Cerebellar cortex (tissue), 1 donor: ENCODE measurements around the gene RASAL2.

Source experiments
- DNase-seq: peaks from one replicate; pipeline ENCODE4 v3.0.0-alpha.2; 2015; ENCODE audit warnings: low spot score

The RASAL2 gene

DNA sequence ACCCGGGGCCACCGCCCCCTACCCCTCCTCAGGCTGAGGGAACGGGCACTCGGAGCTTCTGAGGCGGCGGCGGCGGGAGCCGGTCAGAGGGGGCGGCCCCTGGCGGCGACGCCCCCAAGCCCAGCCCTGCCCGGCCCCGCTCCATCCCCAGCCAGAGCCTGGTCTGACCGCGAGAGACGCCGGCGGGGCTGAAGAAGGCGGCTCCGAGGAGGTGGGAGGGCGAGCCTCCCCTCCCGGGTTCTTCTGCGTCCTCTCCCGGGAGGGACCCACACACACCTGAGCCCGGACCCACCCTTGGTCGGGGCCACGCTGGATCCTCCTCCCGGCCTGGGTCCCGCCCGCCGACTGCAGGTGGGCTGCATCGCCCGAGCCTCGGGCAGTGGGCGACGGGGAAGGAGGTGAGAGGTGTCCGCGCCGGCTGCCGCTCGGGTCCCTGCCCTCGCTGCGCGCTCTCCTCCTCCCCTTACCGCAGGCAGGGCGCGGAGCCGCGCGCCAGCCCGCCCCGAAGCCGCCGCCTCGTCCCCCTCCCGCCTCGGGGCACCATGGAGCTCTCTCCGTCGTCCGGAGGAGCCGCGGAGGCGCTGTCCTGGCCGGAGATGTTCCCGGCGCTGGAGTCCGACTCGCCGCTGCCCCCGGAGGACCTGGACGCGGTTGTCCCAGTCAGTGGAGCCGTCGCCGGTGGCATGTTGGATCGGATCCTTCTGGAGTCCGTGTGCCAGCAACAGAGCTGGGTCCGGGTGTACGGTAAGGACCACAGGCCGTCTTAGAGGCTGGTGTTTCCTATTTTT, at the start of gene RASAL2:
Gene RASAL2, plus strand, starts transcription at position 154 of the 788 bp plus-strand sequence. Its CDS starts 389 bp downstream, at position 543.
- peak; percentile 57 for DNase-seq

DNA sequence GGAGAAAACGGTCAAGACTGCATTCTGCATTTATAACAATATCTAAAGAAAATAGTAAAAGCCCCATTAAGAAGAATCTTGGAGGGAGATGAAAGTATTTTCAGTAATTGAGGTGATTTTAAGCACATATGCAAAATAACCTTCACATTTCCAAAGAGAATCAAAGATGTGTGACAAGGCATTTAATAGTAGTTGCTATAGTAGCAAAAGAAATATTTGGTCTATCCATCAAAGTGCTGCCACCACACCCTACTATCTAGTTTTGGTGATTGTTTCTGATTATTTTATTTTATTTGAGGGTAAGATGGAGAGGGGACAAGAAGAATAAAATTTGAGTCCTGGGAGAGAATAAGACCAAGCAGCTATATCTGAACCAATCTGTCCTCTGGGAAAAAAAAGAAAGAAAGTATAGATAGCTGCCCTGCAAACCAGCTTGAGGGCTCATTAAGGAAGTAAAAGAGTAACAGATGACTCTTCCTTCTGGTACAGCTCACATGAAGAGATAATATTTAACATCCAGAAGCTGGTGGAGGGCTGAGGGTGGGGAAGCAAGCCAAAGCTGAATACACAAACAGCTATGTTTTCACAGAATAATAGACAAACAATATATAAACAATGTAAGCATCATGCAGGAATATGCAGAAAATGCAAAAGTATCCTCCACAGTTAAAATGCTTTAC, 47.2 kb upstream of the RASAL2 start:
- DNase-seq = no peak

DNA sequence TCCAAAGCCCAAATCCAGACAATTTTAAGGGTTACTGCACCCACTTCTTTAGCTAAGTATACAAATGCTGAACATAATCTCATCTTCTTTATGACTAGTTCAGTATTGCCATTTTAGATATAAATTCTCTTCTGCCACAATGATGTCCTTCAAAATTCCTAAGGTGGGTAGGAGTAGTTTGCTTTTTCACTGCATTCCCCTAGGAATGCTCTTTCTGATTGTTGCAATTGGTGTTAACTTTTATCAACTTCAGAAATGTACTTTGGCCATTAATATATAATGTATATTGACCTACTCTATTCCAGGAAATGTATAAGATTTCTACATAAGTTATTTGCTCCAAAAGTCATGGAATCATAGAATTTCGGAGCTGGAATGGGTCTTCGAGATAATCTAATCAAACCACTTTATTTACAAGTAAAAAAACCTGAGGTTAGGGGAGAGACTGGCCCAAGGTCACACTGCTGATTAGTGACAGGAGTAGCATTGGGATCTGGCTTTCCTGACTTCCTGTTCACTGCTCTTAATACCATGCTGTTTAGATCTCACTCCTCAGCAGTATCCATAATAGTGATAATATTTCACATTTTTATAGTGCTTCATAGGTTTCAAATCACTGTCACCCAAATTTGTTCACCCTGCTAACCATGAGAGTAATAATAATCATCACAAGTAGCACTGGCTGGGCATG, 46.4 kb upstream of the RASAL2 start:
- DNase-seq = no peak

DNA sequence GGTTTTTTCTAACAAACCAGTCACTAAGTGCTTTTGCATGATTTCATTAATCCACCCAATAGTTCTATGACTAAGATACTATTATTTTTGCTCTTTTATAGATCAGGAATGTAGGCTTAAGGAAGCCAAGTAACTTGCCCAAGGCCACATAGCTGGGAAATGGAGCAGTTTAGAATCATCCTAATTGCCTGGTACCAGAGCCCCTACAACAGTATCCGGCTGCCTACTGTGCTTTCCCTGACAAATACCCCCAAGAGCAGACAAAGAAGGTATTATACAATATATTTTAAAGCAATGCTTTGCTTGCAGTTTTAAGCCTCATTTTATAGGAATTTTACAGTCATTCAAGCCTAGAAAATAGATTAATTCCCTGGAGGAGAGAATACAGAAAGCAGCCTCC, 45.5 kb upstream of the RASAL2 start:
- DNase-seq = no peak

DNA sequence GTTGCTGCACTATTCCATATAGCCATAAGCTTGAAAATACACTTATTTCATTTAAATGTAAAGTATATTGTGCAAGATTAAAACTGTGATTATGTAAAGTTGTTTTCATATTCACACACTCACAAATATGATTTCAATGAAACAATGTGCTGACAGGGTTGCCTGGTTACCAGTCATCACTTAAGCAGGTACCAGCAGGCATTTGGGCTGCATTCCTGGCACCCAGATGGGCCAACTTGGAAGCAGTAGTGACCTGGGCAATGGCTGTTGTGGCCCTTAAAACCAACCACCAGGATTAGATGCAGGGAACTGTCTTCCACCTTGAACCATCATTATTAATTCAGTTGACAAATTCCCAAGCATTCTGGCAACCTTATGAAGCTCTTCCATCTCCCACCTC, 45.0 kb upstream of the RASAL2 start:
- no peak for DNase-seq

DNA sequence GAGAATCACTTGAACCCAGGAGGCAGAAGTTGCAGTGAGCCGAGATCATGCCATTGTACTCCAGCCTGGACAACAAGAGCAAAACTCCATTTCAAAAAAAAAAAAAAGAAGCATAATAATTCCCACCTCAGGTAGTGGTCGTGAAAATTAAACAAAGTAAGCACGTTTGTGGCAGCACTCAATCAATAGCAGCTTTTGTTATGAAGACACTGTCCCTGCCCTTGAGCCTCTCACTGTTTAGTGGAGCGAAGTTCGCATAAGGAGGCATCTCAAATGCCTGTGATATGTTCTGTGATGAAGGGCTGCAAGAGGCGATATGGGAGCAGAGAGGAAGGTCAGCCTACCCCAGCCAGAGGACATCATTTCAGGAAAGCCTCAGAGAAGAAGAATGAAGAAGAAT, 43.8 kb upstream of the RASAL2 start:
- no peak for DNase-seq

DNA sequence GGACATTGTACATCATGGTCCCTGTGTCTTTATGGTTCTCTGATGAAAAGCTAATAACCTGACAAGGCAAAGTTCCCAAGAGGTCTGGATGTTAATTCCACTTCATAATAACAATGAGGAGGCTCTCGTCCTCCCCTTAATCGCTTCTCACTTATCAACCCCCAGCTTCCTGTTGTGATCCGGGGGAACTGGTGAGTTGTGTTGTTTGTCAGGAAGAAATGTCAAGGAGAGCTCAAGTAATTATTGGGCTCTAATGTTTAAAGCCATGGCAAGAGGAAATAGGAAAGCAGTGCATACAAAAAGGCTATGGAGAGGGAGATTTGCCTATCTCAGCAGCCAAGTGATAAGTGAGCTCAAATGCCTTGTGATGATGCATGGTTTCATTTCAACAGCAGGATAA, 42.8 kb upstream of the RASAL2 start:
- no peak for DNase-seq

DNA sequence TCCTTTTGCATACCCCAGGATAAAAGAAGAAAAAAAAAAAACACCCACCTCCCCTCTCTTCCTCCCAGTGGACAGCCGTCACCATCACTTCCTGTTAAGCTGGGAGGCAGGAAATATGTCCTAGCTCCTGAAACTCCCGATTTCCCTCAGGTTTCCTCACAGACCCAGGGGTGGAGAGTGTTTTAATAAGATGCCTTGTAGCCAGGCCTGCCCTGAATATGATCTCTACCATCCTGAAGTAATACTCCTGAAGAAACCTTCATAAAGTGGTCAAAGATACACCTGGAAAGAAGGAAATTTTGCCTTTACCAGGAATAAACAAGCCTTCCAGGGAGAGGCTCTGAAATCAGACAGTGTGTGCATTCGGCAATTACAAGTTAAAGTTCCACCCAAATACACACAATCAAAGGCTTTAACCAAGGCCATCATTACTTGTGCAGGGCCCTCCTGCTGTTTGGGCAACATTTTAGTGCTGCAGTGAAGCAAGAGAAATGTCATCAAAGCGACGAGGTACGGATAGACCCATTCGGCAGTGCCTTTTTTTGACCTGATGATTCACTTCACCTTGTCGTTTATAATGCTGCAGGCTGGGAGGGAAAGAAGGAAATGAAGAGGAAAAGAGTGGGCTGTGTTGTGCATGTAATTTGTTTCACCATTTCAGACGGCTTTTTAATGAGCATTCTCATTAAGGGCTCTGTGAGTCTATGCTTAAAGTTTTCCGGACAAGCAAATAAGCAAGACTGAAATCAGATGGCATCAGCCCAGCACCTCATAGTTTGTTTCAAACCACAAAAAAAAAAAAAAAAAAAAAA, 41.0 kb upstream of the RASAL2 start:
- DNase-seq = no peak

DNA sequence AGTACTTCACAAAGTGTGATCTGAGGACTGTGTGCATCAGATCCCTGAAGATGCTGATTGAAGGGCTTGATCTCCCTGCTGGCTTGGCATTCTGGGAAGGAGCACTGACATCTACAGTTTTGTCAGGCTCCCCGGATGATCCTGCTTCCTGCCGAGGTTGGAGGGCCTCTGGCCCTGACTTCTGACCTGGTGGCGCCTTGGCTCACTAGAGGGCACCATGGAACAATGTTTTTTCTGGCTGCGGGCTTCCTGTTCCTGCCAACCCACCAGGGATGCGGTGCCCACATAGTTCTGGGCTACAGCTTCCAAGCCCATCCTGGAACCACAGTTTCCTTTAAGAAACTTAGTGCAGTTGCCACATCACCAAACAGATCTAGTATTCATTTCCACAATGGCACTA, 38.8 kb upstream of the RASAL2 start:
- peak; percentile 26 for DNase-seq

DNA sequence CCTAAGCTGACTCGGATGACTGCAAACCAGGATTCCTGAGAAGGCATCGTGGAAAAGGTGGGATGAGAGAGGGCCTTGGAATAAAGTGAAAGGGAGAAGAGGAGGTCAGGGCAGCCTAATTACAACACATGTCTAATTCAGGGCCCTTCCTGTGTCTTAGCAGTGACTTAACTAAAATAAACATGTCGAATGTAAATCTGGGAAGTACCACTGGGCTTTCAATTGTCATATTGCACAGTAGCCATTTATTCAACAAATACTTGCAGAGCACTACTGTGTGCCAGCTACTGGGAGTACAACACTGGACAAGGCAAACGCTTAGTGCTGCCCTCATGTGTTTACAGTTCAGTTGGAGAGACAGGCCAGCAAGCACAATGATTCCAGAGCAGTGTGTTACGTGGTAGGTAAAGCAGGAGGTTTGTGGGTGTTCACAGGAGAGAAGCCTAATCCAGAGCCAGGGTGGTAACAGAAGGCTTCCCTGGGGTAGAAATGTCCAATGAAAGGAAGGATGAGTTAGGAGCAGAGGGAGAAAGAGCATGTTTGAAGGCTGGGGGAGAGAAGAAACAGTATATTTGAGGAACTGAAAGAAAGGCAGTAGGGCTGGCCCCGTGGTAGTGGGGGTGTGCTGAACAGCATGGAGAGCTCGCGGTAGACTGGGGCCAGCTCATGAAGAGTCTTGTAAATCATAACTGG, 38.0 kb upstream of the RASAL2 start:
- peak; percentile 58 for DNase-seq

DNA sequence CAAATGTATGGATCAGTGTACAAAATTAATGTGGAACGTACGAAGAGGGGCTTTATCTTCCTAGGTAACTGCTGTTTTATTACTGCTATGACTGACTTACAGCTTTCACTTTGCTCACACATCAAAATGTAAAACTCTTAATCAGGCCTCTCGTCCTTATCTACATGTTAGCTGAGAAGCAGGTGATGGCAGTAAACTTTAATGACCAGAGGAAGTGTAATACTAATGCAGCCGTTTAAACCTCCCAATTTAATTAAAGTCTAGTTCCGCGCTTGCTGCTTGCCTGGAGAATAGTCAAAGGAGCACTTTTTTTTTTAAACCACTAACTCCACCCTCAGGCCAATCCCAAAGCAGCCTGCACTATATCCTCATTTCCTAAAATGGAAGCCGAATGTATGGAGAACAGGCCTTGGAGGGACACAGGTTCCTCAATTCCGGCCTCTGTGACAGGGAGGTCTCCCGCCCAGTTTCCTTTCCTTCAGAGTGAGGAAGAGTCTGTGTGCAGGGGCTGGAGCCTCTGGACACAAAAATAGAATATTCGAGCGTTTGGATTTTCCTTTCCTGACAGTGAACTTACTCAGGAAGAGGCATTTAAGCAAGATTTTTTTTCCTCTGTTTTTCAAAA, 36.7 kb upstream of the RASAL2 start:
- peak; percentile 21 for DNase-seq

DNA sequence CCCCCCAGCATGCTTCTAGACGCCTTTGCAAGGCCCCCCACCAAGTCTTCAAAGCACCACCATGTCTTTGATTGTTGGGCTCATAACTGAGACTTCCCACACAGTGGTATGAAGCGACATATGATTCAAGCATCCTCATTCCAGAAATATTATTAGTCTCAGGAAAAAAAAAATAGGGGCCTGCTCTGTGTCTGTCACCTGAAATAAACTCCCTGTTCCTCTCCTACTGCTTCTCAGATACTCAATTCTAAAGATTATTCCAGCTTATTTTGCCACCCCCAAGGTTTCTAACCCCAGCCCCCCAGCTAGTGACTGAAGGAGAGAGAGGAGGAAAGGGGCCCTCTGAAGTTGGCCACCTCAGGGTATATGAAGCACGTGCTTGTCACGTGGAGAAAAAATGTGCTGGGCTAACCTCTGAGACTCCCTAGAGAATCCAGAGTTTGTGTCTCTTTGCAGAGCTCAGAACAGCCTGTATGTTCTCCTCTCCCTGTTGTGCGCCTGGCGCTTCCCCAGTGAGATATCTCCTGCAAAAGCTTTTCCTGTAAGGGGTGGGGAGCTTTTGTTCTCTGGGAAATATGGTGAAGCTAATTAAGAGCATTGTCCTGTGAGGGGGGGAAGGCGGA, 35.9 kb upstream of the RASAL2 start:
- DNase-seq = no peak

DNA sequence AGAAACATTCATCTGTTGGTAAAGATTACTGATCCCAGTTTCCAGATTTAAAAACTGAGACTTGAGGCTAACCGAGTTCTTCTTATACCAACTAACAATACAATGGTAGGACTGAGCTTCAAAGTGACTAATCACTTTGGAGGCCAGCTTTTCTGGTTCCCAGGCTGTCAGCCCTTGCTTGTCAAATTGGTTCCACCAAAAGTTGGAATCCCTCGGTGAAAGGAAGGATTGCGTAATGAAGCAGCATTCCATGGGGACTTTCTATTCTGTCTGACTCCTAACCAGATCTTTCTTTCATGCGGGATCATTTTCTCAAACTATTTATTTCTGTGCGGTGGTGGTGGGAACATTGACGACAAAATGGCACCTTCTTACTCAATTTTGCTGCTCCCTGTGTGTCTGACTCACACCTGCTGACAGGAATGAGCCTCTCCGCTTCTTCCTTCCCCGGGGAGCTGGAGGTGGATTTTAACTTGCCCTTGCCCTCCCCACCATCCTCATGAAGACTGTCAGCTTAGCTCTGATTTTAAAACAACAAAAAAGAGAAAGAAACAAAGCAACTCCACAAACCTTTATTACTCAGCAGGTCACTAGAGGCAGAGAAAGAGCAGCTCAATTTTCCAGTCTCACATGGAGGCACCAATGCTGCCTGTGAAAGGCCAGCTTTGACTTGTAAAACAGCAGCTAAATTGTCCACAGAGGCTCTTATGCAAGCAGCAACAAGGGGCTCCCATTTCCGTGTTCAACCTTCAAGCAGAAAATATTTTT, 32.9 kb upstream of the RASAL2 start:
- DNase-seq = no peak

DNA sequence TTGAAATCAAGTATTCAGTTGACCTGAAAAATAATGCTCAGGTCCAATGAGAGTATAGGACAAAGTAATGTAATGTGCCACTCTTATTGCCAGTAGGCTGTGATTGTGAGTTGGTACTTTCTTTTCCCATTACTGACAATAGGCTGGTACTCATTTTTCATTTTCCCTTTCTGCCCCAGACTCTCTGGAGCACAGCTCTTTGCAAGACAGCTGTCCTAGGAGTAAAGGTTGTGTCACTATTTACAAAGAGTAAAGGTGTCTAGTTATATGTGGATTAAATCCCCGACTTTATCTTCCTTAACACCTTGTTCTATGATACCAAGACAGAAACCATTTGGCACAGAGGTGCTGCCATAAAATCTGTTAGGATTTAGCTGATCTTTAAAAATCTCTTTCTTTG, 32.3 kb upstream of the RASAL2 start:
- no peak for DNase-seq

DNA sequence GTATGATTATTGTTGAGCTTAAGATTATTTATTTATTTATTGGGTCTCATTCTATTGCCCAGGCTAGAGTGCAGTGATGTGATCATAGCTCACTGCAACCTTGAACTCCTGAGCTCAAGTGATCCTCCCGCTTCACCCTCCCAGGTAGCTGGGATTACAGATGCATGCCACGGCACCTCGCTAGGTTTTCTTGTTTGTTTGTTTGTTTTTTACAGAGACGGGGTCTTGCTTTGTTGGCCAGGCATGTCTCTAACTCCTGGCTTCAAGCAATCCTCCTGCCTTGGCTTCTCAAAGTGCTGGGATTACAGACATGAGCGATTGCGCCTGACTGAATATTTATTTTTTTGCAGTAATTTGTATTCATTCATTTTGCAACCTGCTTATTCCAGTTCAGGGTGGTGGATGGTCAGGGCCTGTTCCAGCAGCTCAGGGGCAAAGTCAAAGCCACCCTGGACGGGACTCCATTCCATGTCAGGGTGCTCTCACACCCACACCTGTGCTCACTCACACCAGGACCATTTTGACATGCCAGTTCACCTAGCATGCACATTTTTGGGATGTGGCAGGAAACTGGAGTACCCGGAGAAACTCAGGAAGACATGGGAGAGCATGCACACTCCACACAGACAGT, 29.6 kb upstream of the RASAL2 start:
- no peak for DNase-seq

DNA sequence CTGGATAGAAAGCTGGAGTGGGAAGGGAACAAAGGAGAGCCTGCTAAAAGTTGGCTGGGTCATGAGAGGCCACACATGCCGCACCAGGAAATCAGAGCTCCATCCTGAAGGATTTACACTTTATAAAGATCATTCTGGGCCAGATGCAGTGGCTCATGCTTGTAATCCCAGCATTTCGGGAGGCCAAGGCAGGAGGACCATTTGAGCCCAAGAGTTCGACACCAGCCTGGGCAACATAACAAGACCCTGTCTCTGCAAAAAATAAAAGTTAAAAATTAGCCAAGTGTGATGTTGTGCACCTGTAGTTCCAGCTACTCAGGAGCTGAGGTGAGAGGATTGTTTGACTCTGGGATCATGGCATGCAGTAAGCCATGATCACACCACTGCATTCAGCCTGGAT, 28.7 kb upstream of the RASAL2 start:
- no peak for DNase-seq

DNA sequence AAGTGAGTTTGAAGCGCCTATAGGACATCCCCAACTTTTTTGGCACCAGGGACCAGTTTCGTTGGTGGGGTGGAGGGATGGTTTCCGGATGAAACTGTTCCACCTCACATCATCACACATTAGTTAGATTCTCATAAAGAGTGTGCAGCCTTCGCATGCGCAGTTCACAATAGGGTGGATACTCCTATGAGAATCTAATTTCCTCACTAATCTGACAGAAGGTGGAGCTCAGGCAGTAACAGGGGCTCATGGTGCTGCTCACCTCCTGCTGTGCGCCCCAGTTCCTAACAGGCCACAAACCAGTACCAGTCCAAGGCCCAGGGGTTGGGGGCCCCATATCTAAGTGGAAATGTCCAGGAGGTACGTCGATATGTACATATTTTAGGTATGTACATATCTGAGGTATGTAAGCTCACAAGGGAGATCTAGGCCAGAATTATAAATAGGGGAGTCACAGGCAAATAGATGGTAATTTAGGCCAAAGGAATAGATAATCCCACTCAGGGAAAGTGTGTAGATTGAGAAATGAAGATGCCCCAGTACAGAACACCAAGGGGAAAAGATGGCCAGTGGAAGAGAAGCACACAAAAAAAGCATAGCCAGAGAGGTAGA, 27.5 kb upstream of the RASAL2 start:
- no peak for DNase-seq

DNA sequence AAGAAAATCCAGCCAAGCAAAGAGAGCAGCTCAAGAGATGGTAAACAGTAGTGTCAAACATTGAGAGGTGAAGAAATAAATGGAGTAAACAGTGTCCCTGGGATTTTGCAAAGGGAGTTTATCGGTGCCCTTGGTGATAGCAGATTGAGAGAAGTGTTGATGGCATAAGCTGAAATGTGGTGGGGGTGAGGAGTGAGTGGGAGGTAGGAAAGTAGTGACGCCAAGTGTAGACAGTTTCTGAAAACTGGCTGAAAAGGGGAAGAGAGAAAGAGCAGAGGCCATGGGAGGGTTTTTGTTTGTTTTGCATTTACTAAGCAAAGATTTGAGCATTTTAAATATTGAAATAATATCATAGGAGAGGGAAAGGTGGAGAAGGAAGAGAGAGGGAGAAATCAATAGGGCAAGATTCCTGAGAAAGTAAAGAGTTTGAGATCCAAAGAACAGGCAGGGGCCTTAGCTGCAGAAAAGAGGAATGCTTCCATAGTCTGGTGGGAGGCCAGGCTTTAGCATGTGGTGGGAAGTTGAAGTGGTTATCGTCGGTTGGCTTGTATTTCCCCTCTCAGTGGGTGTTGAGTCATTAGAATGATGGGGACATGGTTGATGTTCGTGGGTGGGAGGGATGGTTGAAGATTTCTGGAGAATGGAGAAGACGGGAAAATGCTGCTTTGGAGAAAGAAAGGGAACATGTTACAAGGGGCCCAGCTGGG, 26.8 kb upstream of the RASAL2 start:
- DNase-seq = no peak
